Measurements from ENCODE around the gene PFDN6.
A peak's percentile ranks its signal among the peaks of the same experiment; 100 is the strongest.

PFDN6 gene

GRCh38 chr6:33296797-33297405 lies 7.5 kb downstream of the PFDN6 start:
- DNase-seq = no peak

- DNase-seq = no peak
Observed at GRCh38 chr6:33297406-33297955, 8.1 kb downstream of the PFDN6 start.

- DNase-seq = peak; percentile 90
Observed at GRCh38 chr6:33297956-33298772, 8.8 kb downstream of the PFDN6 start.

GRCh38 chr6:33298773-33299236 lies 9.4 kb downstream of the PFDN6 start, which contains the start of gene RGL2:
RGL2 (minus strand) TSS chr6:33298942; CDS start chr6:33298610, 332 bp downstream.
- DNase-seq = peak; percentile 65

- DNase-seq = peak; percentile 94
Observed at GRCh38 chr6:33299237-33299944, 10.0 kb downstream of the PFDN6 start.

GRCh38 chr6:33301877-33302276 lies 12.5 kb downstream of the PFDN6 start:
- no peak for DNase-seq

GRCh38 chr6:33304216-33304615 lies 14.8 kb downstream of the PFDN6 start:
- DNase-seq = no peak

GRCh38 chr6:33305052-33305451 lies 15.7 kb downstream of the PFDN6 start:
- no peak for DNase-seq

- no peak for DNase-seq
Observed at GRCh38 chr6:33306356-33306755, 17.0 kb downstream of the PFDN6 start.

- DNase-seq = peak; percentile 95
Observed at GRCh38 chr6:33312361-33313104, 23.1 kb downstream of the PFDN6 start.

GRCh38 chr6:33313105-33313708 lies 23.8 kb downstream of the PFDN6 start:
- peak; percentile 24 for DNase-seq

GRCh38 chr6:33313709-33314514 lies 24.5 kb downstream of the PFDN6 start, which contains the start of gene TAPBP:
TAPBP (minus strand) TSS chr6:33314078; CDS start chr6:33314041, 37 bp downstream.
- DNase-seq = peak; percentile 95

GRCh38 chr6:33314515-33314942 lies 25.1 kb downstream of the PFDN6 start:
- DNase-seq = peak; percentile 94

- peak; percentile 18 for DNase-seq
Observed at GRCh38 chr6:33314943-33315792, 25.8 kb downstream of the PFDN6 start.

- DNase-seq = no peak
Observed at GRCh38 chr6:33315793-33316602, 26.6 kb downstream of the PFDN6 start.

- no peak for DNase-seq
Observed at GRCh38 chr6:33316603-33317418, 27.4 kb downstream of the PFDN6 start.

GRCh38 chr6:33317419-33317668 lies 27.9 kb downstream of the PFDN6 start:
- no peak for DNase-seq

- DNase-seq = peak; percentile 98
Observed at GRCh38 chr6:33317669-33318425, 28.4 kb downstream of the PFDN6 start, which contains the start of gene ZBTB22. ZBTB22 (minus strand) TSS chr6:33317744; CDS start chr6:33316916, 828 bp downstream.

All from CD4-positive, alpha-beta T cell treated with Interleukin-4 for 4 hours (primary cell).